Subcutaneous adipose tissue (tissue), 4 donors: Measurements from ENCODE around the gene ZNF263. TPM values are rescaled to one million over a fixed set of nuclear protein-coding genes. Genes with fewer than 3 reads are reported as not detected.

Source experiments
- CTCF ChIP-seq: fragments of 450-650 bp; IDR thresholded peaks from one replicate; pipeline ENCODE4 v1.5.1; 2016; ENCODE audit warnings: low read depth, mild to moderate bottlenecking, control low read depth, antibody characterized with exemption, moderate library complexity
- total RNA-seq, 4 donors: library from RNA; depleted of rRNA; stranded (reverse); fragments of >200 nt; gene quantifications; one replicate each; pipeline ENCODE4 v1.1.0, GENCODE V29; 2016

Gene ZNF263
- total RNA-seq, 4 donors from 2014 or later: 16.8 to 39.2 (median 28.7) TPM

GRCh38 chr16:3243882-3244281 is 39.4 kb upstream of the ZNF263 start:
- TF ChIP-seq CTCF: no peak

GRCh38 chr16:3246002-3246401 is 37.3 kb upstream of the ZNF263 start:
- no peak for TF ChIP-seq CTCF

- TF ChIP-seq CTCF: no peak
Observed at GRCh38 chr16:3246876-3247275, 36.4 kb upstream of the ZNF263 start.

GRCh38 chr16:3248596-3248995 is 34.7 kb upstream of the ZNF263 start:
- no peak for TF ChIP-seq CTCF

GRCh38 chr16:3249020-3249419 is 34.3 kb upstream of the ZNF263 start:
- no peak for TF ChIP-seq CTCF

GRCh38 chr16:3249451-3249850 is 33.8 kb upstream of the ZNF263 start:
- no peak for TF ChIP-seq CTCF

GRCh38 chr16:3252967-3253366 is 30.3 kb upstream of the ZNF263 start:
- TF ChIP-seq CTCF: no peak
